ENCODE results near the gene ZFP57.
A peak's percentile ranks its signal among the peaks of the same experiment; 100 is the strongest.

Gene ZFP57

DNA sequence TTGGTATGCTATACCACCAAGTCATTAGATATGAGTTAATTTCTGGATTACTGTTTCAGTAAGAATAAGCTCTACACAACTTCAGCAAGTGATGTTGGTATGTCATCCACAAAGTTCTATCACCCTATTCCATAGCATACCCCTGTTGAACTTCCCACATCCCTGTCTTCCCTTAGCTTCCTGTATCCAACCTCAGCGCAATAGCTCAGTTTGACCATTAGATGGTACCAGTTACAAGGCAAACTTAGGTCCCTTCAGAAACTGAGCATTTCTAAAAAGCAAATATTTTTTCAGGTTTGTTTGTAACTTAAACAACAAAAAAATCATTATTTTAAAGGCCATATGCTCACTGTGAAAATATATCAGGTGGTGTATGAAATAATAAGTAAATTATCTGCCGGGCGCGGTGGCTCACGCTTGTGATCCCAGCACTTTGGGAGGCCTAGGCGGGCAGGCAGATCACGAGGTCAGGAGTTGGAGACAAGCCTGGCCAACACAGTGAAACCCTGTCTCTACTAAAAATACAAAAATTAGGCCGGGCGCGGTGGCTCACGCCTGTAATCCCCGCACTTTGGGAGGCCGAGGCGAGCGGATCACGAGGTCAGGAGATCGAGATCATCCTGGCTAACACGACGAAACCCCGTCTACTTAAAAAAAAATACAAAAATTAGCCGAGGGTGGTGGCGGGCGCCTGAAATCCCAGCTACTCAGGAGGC is 32.9 kb downstream of the ZFP57 start:
- TF ChIP-seq, protein P1, sequence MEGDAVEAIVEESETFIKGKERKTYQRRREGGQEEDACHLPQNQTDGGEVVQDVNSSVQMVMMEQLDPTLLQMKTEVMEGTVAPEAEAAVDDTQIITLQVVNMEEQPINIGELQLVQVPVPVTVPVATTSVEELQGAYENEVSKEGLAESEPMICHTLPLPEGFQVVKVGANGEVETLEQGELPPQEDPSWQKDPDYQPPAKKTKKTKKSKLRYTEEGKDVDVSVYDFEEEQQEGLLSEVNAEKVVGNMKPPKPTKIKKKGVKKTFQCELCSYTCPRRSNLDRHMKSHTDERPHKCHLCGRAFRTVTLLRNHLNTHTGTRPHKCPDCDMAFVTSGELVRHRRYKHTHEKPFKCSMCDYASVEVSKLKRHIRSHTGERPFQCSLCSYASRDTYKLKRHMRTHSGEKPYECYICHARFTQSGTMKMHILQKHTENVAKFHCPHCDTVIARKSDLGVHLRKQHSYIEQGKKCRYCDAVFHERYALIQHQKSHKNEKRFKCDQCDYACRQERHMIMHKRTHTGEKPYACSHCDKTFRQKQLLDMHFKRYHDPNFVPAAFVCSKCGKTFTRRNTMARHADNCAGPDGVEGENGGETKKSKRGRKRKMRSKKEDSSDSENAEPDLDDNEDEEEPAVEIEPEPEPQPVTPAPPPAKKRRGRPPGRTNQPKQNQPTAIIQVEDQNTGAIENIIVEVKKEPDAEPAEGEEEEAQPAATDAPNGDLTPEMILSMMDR (IDR thresholded peaks at IDR 0.05; ENCODE audit: insufficient read depth, low read depth, low read length, missing control alignments), result peak; percentile 40
- no peak for DNase-seq (ENCODE audit: low read depth)
- no peak overlapping the region for H3K4me3 ChIP-seq (ENCODE audit: low read depth, low read length)

GRCh38 chr6:29641430-29642148 is 39.4 kb downstream of the ZFP57 start:
- no peak overlapping the region for H3K4me3 ChIP-seq (ENCODE audit: low read depth, low read length)
- no peak for DNase-seq (ENCODE audit: low read depth)
- TF ChIP-seq, protein P1 (IDR thresholded peaks at IDR 0.05; ENCODE audit: insufficient read depth, low read depth, low read length, missing control alignments), result no peak

- no peak for DNase-seq (ENCODE audit: low read depth)
- TF ChIP-seq, protein P1 (IDR thresholded peaks at IDR 0.05; ENCODE audit: insufficient read depth, low read depth, low read length, missing control alignments), result no peak
- no peak overlapping the region for H3K4me3 ChIP-seq (ENCODE audit: low read depth, low read length)
Measured at GRCh38 chr6:29637247-29637646, 43.7 kb downstream of the ZFP57 start.

DNA sequence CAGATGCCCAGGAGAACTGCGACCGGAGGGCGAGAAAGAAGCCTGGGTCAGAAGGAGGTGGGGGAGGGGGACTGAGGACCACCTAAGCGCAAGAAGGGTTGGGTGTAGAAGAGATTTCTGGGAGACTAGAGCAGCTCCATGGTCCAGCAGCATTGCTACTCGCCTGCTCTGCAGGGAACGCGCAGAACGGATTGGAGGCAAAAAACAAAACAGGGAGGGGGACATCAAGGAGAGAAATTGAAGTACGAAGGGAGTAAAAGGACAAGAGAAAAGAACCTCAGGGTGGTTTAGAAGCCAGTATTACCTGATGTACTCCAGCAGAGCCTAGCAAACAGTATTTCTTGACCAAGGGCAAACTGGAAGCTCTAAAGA is 47.4 kb downstream of the ZFP57 start:
- peak overlapping the region; percentile 70; the same call in 1 of the 2 replicates for H3K4me3 ChIP-seq (ENCODE audit: low read depth, low read length)
- TF ChIP-seq, protein P1 (IDR thresholded peaks at IDR 0.05; ENCODE audit: insufficient read depth, low read depth, low read length, missing control alignments), result no peak
- DNase-seq (ENCODE audit: low read depth), result no peak

DNA sequence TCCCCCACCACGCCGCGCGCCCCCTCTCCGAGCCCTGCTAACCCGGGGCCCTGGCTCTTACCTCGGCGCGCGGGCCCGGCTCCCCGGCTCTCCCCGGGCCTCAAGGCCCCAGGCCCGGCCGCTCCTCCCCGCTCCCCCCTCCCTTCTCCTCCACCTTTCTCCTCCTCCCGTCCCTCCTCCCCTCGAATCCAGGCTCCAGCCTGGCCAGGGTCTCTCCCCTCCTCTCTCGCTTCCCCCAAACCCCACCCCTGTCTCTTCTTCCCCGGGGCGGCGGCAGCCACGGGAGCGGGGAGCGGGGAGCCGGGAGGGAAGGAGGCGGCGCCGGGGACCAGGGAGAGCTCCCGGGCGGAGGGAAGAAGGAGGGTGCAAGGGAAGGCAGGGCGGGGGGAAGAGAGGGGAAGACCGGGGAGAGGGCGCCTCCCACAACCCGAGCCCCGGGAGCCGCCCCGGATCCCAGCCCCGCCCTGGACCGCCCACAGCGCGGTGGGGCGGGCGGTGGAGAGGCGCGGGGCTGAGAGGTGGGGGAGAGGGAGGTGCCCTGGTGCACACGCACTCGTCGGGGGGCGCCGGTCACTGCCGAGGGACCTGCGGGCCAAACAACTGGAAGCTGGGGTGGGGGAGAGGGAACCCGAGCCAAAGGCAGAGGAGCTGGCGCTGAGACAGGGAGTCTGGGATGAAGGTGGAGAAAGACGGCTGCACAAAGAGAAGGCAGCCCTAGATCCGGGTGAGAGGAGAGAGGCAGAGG is 48.0 kb downstream of the ZFP57 start, which contains the start of gene GABBR1:
Gene GABBR1 (minus strand): TSS at position 395 of the 745 bp plus-strand sequence. CDS start 798 bp downstream, outside the sequence.
- H3K4me3 ChIP-seq (ENCODE audit: low read depth, low read length), result peak within 1 kb of the TSS; percentile 70
- TF ChIP-seq, protein P1 (IDR thresholded peaks at IDR 0.05; ENCODE audit: insufficient read depth, low read depth, low read length, missing control alignments), result no peak
- peak; percentile 53 for DNase-seq (ENCODE audit: low read depth)

GRCh38 chr6:29631860-29632731 is 48.9 kb downstream of the ZFP57 start:
- H3K4me3 ChIP-seq (ENCODE audit: low read depth, low read length), result peak overlapping the region; percentile 70
- DNase-seq (ENCODE audit: low read depth), result no peak

More at GRCh38 chr6:29631860-29632731, 48.9 kb downstream of the ZFP57 start:
- TF ChIP-seq, protein P1 (IDR thresholded peaks at IDR 0.05; ENCODE audit: insufficient read depth, low read depth, low read length, missing control alignments), result no peak
